IPS-18a (cell line): ENCODE data around the gene OR51G2.

Source experiments
- H3K27ac ChIP-seq: one replicate; pipeline ENCODE4 v1.5.1; 2013; ENCODE audit warnings: low read length
- H3K27me3 ChIP-seq: one replicate; pipeline ENCODE4 v1.6.1; 2013; ENCODE audit warnings: mild to moderate bottlenecking, low read length; ENCODE audit not compliant: control insufficient read depth, insufficient read depth
- H3K36me3 ChIP-seq: one replicate; pipeline ENCODE4 v1.6.1; 2013; ENCODE audit warnings: low read depth, low read length; ENCODE audit not compliant: control insufficient read depth
- H3K4me1 ChIP-seq: one replicate; pipeline ENCODE4 v1.6.1; 2013; ENCODE audit warnings: low read depth, low read length; ENCODE audit not compliant: control insufficient read depth
- H3K4me3 ChIP-seq: one replicate; pipeline ENCODE4 v1.5.1; 2013; ENCODE audit warnings: low read length
- H3K9ac ChIP-seq: one replicate; pipeline ENCODE4 v1.6.1; 2013; ENCODE audit warnings: mild to moderate bottlenecking, low read length, moderate library complexity
- H3K9me3 ChIP-seq: one replicate; pipeline ENCODE4 v1.6.1; 2013; ENCODE audit warnings: low read depth, low read length; ENCODE audit not compliant: control insufficient read depth

OR51G2 gene

GRCh38 chr11:4916581-4916980 lies 2.6 kb downstream of the OR51G2 start:
- H3K4me1 ChIP-seq, result no peaks in the 10 kb centered on the region
- H3K9ac ChIP-seq, result no peak overlapping the region
- no peak overlapping the region for H3K4me3 ChIP-seq
- no peaks in the 10 kb centered on the region for H3K27me3 ChIP-seq
- H3K27ac ChIP-seq, result no peak overlapping the region
- H3K9me3 ChIP-seq, result no peaks in the 10 kb centered on the region
- H3K36me3 ChIP-seq, result no peaks in the 10 kb centered on the region

- no peak within 1 kb of the TSS for H3K27ac ChIP-seq
- no peaks in the 10 kb centered on the region for H3K9me3 ChIP-seq
- H3K9ac ChIP-seq, result no peak within 1 kb of the TSS
- no peaks in the 10 kb centered on the region for H3K4me1 ChIP-seq
- no peaks in the 10 kb centered on the region for H3K27me3 ChIP-seq
- H3K4me3 ChIP-seq, result no peak within 1 kb of the TSS
- H3K36me3 ChIP-seq, result no peaks in the 10 kb centered on the region
These were observed 15.7 kb downstream of the OR51G2 start, which contains the start of gene OR51A7 for GRCh38 chr11:4903484-4903883. TSS of gene OR51A7 (plus strand) at chr11:4903783. CDS start at chr11:4907370, 3,587 bp downstream.

GRCh38 chr11:4891996-4892640 lies 27.0 kb downstream of the OR51G2 start:
- H3K9ac ChIP-seq, result no peak overlapping the region
- H3K4me3 ChIP-seq, result no peak overlapping the region
- H3K36me3 ChIP-seq, result no peaks in the 10 kb centered on the region
- no peaks in the 10 kb centered on the region for H3K9me3 ChIP-seq
- no peaks in the 10 kb centered on the region for H3K4me1 ChIP-seq
- no peak overlapping the region for H3K27ac ChIP-seq
- H3K27me3 ChIP-seq, result no peaks in the 10 kb centered on the region

GRCh38 chr11:4890279-4890678 lies 28.9 kb downstream of the OR51G2 start:
- H3K27me3 ChIP-seq, result no peaks in the 10 kb centered on the region
- H3K27ac ChIP-seq, result no peak overlapping the region
- H3K9ac ChIP-seq, result no peak overlapping the region
- no peaks in the 10 kb centered on the region for H3K36me3 ChIP-seq
- H3K9me3 ChIP-seq, result no peaks in the 10 kb centered on the region
- H3K4me3 ChIP-seq, result no peak overlapping the region
- no peaks in the 10 kb centered on the region for H3K4me1 ChIP-seq

- Histone ChIP-seq H3K9ac (no peak overlapping the region), H3K9me3 (no peaks in the 10 kb centered on the region), H3K36me3 (no peaks in the 10 kb centered on the region), H3K27ac (no peak overlapping the region), H3K4me1 (no peaks in the 10 kb centered on the region), H3K4me3 (no peak overlapping the region), H3K27me3 (no peaks in the 10 kb centered on the region)
These were observed 31.6 kb downstream of the OR51G2 start for GRCh38 chr11:4887591-4887990.

- H3K27ac ChIP-seq, result no peak overlapping the region
- no peaks in the 10 kb centered on the region for H3K36me3 ChIP-seq
- no peak overlapping the region for H3K4me3 ChIP-seq
- H3K9ac ChIP-seq, result no peak overlapping the region
- no peaks in the 10 kb centered on the region for H3K4me1 ChIP-seq
- H3K27me3 ChIP-seq, result no peaks in the 10 kb centered on the region
- no peaks in the 10 kb centered on the region for H3K9me3 ChIP-seq
These were observed 33.0 kb downstream of the OR51G2 start for GRCh38 chr11:4886186-4886585.

- Histone ChIP-seq H3K27ac (no peak overlapping the region), H3K4me1 (no peaks in the 10 kb centered on the region), H3K27me3 (no peaks in the 10 kb centered on the region), H3K9ac (no peak overlapping the region), H3K9me3 (no peaks in the 10 kb centered on the region), H3K4me3 (no peak overlapping the region), H3K36me3 (no peaks in the 10 kb centered on the region)
These were observed 34.8 kb downstream of the OR51G2 start for GRCh38 chr11:4884361-4884760.

- Histone ChIP-seq H3K36me3 (no peaks in the 10 kb centered on the region), H3K4me1 (no peaks in the 10 kb centered on the region), H3K27ac (no peak overlapping the region), H3K27me3 (no peaks in the 10 kb centered on the region), H3K9ac (no peak overlapping the region), H3K9me3 (no peaks in the 10 kb centered on the region), H3K4me3 (no peak overlapping the region)
These were observed 36.6 kb downstream of the OR51G2 start for GRCh38 chr11:4882543-4882942.

- H3K27ac ChIP-seq, result no peak within 1 kb of the TSS
- H3K9ac ChIP-seq, result no peak within 1 kb of the TSS
- no peaks in the 10 kb centered on the region for H3K36me3 ChIP-seq
- H3K9me3 ChIP-seq, result no peaks in the 10 kb centered on the region
- H3K27me3 ChIP-seq, result no peaks in the 10 kb centered on the region
- no peak within 1 kb of the TSS for H3K4me3 ChIP-seq
- H3K4me1 ChIP-seq, result no peaks in the 10 kb centered on the region
These were observed 37.2 kb downstream of the OR51G2 start, which contains the start of gene OR51T1 for GRCh38 chr11:4881860-4882500. TSS of gene OR51T1 (plus strand) at chr11:4881900. CDS start at chr11:4881900, 0 bp downstream.

GRCh38 chr11:4881188-4881587 lies 38.0 kb downstream of the OR51G2 start:
- Histone ChIP-seq H3K9ac (no peak overlapping the region), H3K36me3 (no peaks in the 10 kb centered on the region), H3K4me1 (no peaks in the 10 kb centered on the region), H3K27ac (no peak overlapping the region), H3K9me3 (no peaks in the 10 kb centered on the region), H3K27me3 (no peaks in the 10 kb centered on the region), H3K4me3 (no peak overlapping the region)

- H3K36me3 ChIP-seq, result no peaks in the 10 kb centered on the region
- no peak overlapping the region for H3K27ac ChIP-seq
- H3K9me3 ChIP-seq, result no peaks in the 10 kb centered on the region
- no peak overlapping the region for H3K9ac ChIP-seq
- no peaks in the 10 kb centered on the region for H3K27me3 ChIP-seq
- H3K4me1 ChIP-seq, result peaks cover 17% of the 10 kb centered on the region
- H3K4me3 ChIP-seq, result no peak overlapping the region
These were observed 53.3 kb downstream of the OR51G2 start for GRCh38 chr11:4865855-4866254.

GRCh38 chr11:4863876-4864275 lies 55.3 kb downstream of the OR51G2 start:
- no peak overlapping the region for H3K27ac ChIP-seq
- H3K4me1 ChIP-seq, result peaks cover 17% of the 10 kb centered on the region
- H3K4me3 ChIP-seq, result no peak overlapping the region
- H3K9me3 ChIP-seq, result no peaks in the 10 kb centered on the region
- no peaks in the 10 kb centered on the region for H3K36me3 ChIP-seq
- H3K27me3 ChIP-seq, result no peaks in the 10 kb centered on the region
- no peak overlapping the region for H3K9ac ChIP-seq
